Peyer's patch (tissue), 4 donors: ENCODE results near the gene CLDN9.
A peak's percentile ranks its signal among the peaks of the same experiment; 100 is the strongest.

Experiments used
- POLR2A ChIP-seq, 2 donors: fragments of 450-650 bp; IDR thresholded peaks; one replicate each; pipeline ENCODE4 v1.5.1; 2017; ENCODE audit warnings: antibody characterized with exemption in 2 of 2, mild to moderate bottlenecking in 2 of 2, moderate library complexity in 2 of 2
- TF ChIP-seq, protein P1 (sequence below), 6 experiments: fragments of 450-650 bp in 4 of 6; fragments of 200-600 bp in 2 of 6; sonication (generic) in 1 of 6; IDR thresholded peaks; one replicate each; pipeline ENCODE4 v1.5.1; 2017 to 2019; ENCODE audit warnings: antibody characterized with exemption in 6 of 6, mild to moderate bottlenecking in 3 of 6, moderate library complexity in 1 of 6

DNA sequence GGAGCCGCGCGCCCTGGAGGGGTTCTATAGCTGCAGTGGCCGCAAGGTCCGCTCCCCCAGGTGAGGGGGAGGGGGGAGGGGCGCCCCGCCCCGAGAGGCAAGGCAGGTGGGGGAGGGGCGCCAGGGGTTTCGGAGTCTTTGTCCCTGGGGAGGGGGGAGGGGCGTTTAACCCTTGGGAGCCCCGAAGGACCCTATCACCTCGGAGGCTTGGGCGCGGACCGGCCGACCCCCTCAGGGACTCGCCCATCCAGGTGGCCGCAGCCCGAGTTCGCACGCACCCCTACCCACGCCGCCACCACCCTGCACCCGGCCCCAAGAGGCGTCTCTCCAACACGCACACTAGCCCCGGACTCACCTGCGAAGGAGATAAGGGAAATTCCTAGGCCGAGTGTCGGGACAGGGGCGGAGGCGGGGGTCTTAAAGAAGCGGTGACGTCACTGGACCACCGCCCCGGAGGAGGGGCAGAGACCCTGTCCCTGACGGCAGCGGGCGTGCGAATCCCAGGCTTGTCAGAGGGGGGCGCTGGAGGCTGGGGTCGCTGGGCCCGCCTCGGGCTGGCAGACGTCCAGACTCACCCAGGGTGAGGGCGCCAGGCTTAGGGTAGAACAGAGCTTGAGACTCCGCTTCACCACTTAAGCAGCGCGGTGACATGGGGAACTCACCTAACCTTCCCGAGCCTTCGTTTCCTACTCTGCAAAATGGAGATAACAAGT is 5.2 kb downstream of the CLDN9 start, which contains the start of gene CLDN6:
- TF ChIP-seq, protein P1, sequence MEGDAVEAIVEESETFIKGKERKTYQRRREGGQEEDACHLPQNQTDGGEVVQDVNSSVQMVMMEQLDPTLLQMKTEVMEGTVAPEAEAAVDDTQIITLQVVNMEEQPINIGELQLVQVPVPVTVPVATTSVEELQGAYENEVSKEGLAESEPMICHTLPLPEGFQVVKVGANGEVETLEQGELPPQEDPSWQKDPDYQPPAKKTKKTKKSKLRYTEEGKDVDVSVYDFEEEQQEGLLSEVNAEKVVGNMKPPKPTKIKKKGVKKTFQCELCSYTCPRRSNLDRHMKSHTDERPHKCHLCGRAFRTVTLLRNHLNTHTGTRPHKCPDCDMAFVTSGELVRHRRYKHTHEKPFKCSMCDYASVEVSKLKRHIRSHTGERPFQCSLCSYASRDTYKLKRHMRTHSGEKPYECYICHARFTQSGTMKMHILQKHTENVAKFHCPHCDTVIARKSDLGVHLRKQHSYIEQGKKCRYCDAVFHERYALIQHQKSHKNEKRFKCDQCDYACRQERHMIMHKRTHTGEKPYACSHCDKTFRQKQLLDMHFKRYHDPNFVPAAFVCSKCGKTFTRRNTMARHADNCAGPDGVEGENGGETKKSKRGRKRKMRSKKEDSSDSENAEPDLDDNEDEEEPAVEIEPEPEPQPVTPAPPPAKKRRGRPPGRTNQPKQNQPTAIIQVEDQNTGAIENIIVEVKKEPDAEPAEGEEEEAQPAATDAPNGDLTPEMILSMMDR (IDR thresholded peaks at IDR 0.05) = peak in 2 of 6 experiments; percentile 13 to 15
- TF ChIP-seq POLR2A (IDR thresholded peaks at IDR 0.05) = no peak
